GM21576 (cell line): Measurements from ENCODE around the gene ZC3H7A.

Source experiments
- ATAC-seq: cut with Tn5 transposase; IDR thresholded peaks from one replicate; pipeline ENCODE4 v1.9.1; 2021; ENCODE audit warnings: mild to moderate bottlenecking, moderate library complexity; ENCODE audit not compliant: unreplicated experiment

ZC3H7A gene

GRCh38 chr16:11707679-11708197, 89.3 kb downstream of the ZC3H7A start:
- no peak for ATAC-seq

- ATAC-seq: no peak
Measured at GRCh38 chr16:11706180-11706742, 90.8 kb downstream of the ZC3H7A start.

- no peak for ATAC-seq
Measured at GRCh38 chr16:11705311-11706025, 91.6 kb downstream of the ZC3H7A start.
